Right lobe of liver (tissue), 6 donors: Measurements from ENCODE around the gene MSMO1. TPM values are rescaled to one million over a fixed set of nuclear protein-coding genes. Genes with fewer than 3 reads are reported as not detected.

Experiments
- ATAC-seq, 4 donors: fragments of 200-7000 bp; cut with Tn5 transposase; one replicate each; pipeline ENCODE4 v1.9.1; 2020; ENCODE audit warnings: mild to moderate bottlenecking in 4 of 4, moderate library complexity in 4 of 4
- DNase-seq, 3 donors: peaks; one replicate each; pipeline ENCODE4 v3.0.0-alpha.2; 2020
- H3K27ac ChIP-seq, 3 donors: fragments of 200-600 bp; one replicate each; pipeline ENCODE4 v1.8.0; 2022
- H3K27me3 ChIP-seq, 2 donors: fragments of 200-600 bp; one replicate each; pipeline ENCODE4 v1.8.0; 2022
- H3K36me3 ChIP-seq, 4 donors: fragments of 200-600 bp; sonication (generic) in 1 of 4; one replicate each; pipeline versions ENCODE4 v1.5.1 to v1.8.0; 2017 to 2022; ENCODE audit warnings: control low read depth in 1 of 4
- H3K4me1 ChIP-seq, 4 donors: fragments of 200-600 bp; sonication (generic) in 1 of 4; one replicate each; pipeline versions ENCODE4 v1.5.1 to v1.8.0; 2017 to 2022; ENCODE audit warnings: control low read depth in 1 of 4
- H3K4me3 ChIP-seq, 3 donors: fragments of 200-600 bp; one replicate each; pipeline ENCODE4 v1.8.0; 2022
- H3K9me3 ChIP-seq, 4 donors: fragments of 200-600 bp; sonication (generic) in 1 of 4; one replicate each; pipeline versions ENCODE4 v1.5.1 to v1.8.0; 2017 to 2022; ENCODE audit warnings: control low read depth in 1 of 4
- CTCF ChIP-seq, 4 donors: fragments of 200-600 bp in 3 of 4; fragments of 450-650 bp in 1 of 4; IDR thresholded peaks; one replicate each; pipeline versions ENCODE4 v1.5.1 to v1.8.0; 2016 to 2022; ENCODE audit warnings: antibody characterized with exemption in 4 of 4, mild to moderate bottlenecking in 2 of 4
- POLR2A ChIP-seq: fragments of 450-650 bp; IDR thresholded peaks from one replicate; pipeline ENCODE4 v1.6.1; 2017; ENCODE audit warnings: antibody characterized with exemption, mild to moderate bottlenecking
- WGBS: methylation state at CpG from one replicate; pipeline ENCODE4 v1.1.6; 2018; ENCODE audit warnings: low coverage, low lambda C conversion rate; ENCODE audit not compliant: insufficient coverage; ENCODE audit errors: missing lambda C conversion rate; 5-methylcytosine and 5-hydroxymethylcytosine counted together
- intact Hi-C, 2 donors: fragments of 100-400 bp; cut with DNase I; formaldehyde crosslinking; loops; one replicate each; pipeline versions ENCODE4 v1.11.2 to v1.14.1; 2022
- total RNA-seq, 6 experiments: library from RNA; depleted of rRNA in 2 of 6; stranded (reverse); fragments of >200 nt in 2 of 6; fragmentation: NEBNext Ultra II Directional in 3 of 6; extraction: Animal tissue kit (Norgen Biotek cat#: 25700) in 3 of 6; gene quantifications; one replicate each; pipeline versions ENCODE4 v1.1.0 to v1.2.4, GENCODE V29; 2016 to 2023
- donor health status: DM: no; HTN: yes; CAD: no.
- donor health status: DM: no; HTN: no; CAD: no.
- donor health status: DM: no; HTN: no; CAD: no.
- donor health status: DM: no; HTN: yes; CAD: no.
- donor health status: DM: no; HTN: yes; CAD: no.

The MSMO1 gene
- total RNA-seq, 6 experiments from 2014 or later = 81.8 to 368 (median 122) TPM

GRCh38 chr4:165369522-165369921 is 42.1 kb downstream of the MSMO1 start:
- Histone ChIP-seq H3K4me3 (no peak overlapping the region), H3K27me3 (no peaks in the 10 kb centered on the region), H3K9me3 (no peaks in the 10 kb centered on the region), H3K4me1 (peaks cover 0 to 11% (median 0%) of the 10 kb centered on the region in 4 donors), H3K27ac (peak overlapping the region in 1 of 3 donors; percentile 10), H3K36me3 (no peaks in the 10 kb centered on the region)
- TF ChIP-seq POLR2A (no peak), CTCF (IDR thresholded peaks at IDR 0.05) (no peak)
- intact Hi-C loops = no loop called here
- ATAC-seq (peak; percentile 91 to 98 (median 94)), DNase-seq (peak in 2 of 3 donors; percentile 35 to 61)
- 23% methylated on average over 3 of the region's 5 CpGs for WGBS

- Histone ChIP-seq H3K27me3 (no peaks in the 10 kb centered on the region), H3K27ac (no peak overlapping the region), H3K36me3 (no peaks in the 10 kb centered on the region), H3K4me3 (no peak overlapping the region), H3K9me3 (no peaks in the 10 kb centered on the region), H3K4me1 (peaks cover 0 to 11% (median 0%) of the 10 kb centered on the region in 4 donors)
- intact Hi-C loops = no loop called here
- TF ChIP-seq POLR2A (no peak), CTCF (IDR thresholded peaks at IDR 0.05) (no peak)
- 78% methylated on average over 1 of the region's 1 CpG for WGBS
- DNase-seq (no peak), ATAC-seq (no peak)
Observed at GRCh38 chr4:165370530-165370929, 43.1 kb downstream of the MSMO1 start.

- Histone ChIP-seq H3K27me3 (no peaks in the 10 kb centered on the region), H3K9me3 (no peaks in the 10 kb centered on the region), H3K36me3 (no peaks in the 10 kb centered on the region), H3K4me1 (no peaks in the 10 kb centered on the region), H3K27ac (no peak overlapping the region), H3K4me3 (no peak overlapping the region)
- intact Hi-C loops = no loop called here
- 78% methylated on average over 2 of the region's 2 CpGs for WGBS
- TF ChIP-seq POLR2A (no peak), CTCF (IDR thresholded peaks at IDR 0.05) (no peak)
- no peak for ATAC-seq
- no peak for DNase-seq
Observed at GRCh38 chr4:165375465-165375864, 48.0 kb downstream of the MSMO1 start.

- H3K27ac ChIP-seq = peak overlapping the region in 1 of 3 donors; percentile 3
- no peaks in the 10 kb centered on the region for H3K4me1 ChIP-seq
- H3K36me3 ChIP-seq = no peaks in the 10 kb centered on the region
- H3K9me3 ChIP-seq = no peaks in the 10 kb centered on the region
- intact Hi-C loops = no loop called here
- DNase-seq (no peak), ATAC-seq (no peak)
- H3K4me3 ChIP-seq = peak overlapping the region; percentile 39 to 49 (median 40)
- no peaks in the 10 kb centered on the region for H3K27me3 ChIP-seq
- WGBS = 56% methylated on average over 1 of the region's 1 CpG
- TF ChIP-seq CTCF (IDR thresholded peaks at IDR 0.05) (no peak), POLR2A (no peak)
Observed at GRCh38 chr4:165378398-165378744, 50.9 kb downstream of the MSMO1 start.
